ENCODE results near the gene PSMG3. TPM values are rescaled to one million over a fixed set of nuclear protein-coding genes. Genes with fewer than 3 reads are reported as not detected.

PSMG3 gene
- total RNA-seq, 3 donors from 2014 or later = 75.8 to 82.5 (median 82.5) TPM

- ATAC-seq (no peak), DNase-seq (no peak)
- no peaks in the 10 kb centered on the region for H3K36me3 Mint-ChIP-seq (ENCODE audit: insufficient read depth)
- H3K4me1 Mint-ChIP-seq (ENCODE audit: low read depth) = no peaks in the 10 kb centered on the region
- H3K4me3 Mint-ChIP-seq = no peak overlapping the region
- H3K27me3 Mint-ChIP-seq (ENCODE audit: low read depth) = no peaks in the 10 kb centered on the region
- no peaks in the 10 kb centered on the region for H3K9me3 Mint-ChIP-seq
These were observed 9.2 kb downstream of the PSMG3 start for GRCh38 chr7:1560620-1561031.

GRCh38 chr7:1559626-1560590, 9.9 kb downstream of the PSMG3 start:
- Mint-ChIP-seq H3K27me3 (ENCODE audit: low read depth) (no peaks in the 10 kb centered on the region), H3K9me3 (no peaks in the 10 kb centered on the region), H3K4me3 (no peak overlapping the region), H3K36me3 (ENCODE audit: insufficient read depth) (no peaks in the 10 kb centered on the region), H3K4me1 (ENCODE audit: low read depth) (no peaks in the 10 kb centered on the region)
- ATAC-seq = no peak
- DNase-seq = no peak

GRCh38 chr7:1558841-1559625, 10.8 kb downstream of the PSMG3 start:
- H3K27me3 Mint-ChIP-seq (ENCODE audit: low read depth) = no peaks in the 10 kb centered on the region
- no peak overlapping the region for H3K4me3 Mint-ChIP-seq
- no peak for DNase-seq
- no peaks in the 10 kb centered on the region for H3K4me1 Mint-ChIP-seq (ENCODE audit: low read depth)
- H3K9me3 Mint-ChIP-seq = no peaks in the 10 kb centered on the region
- H3K36me3 Mint-ChIP-seq (ENCODE audit: insufficient read depth) = no peaks in the 10 kb centered on the region
- no peak for ATAC-seq

GRCh38 chr7:1558181-1558811, 11.5 kb downstream of the PSMG3 start:
- Mint-ChIP-seq H3K4me1 (ENCODE audit: low read depth) (no peaks in the 10 kb centered on the region), H3K27me3 (ENCODE audit: low read depth) (no peaks in the 10 kb centered on the region), H3K36me3 (ENCODE audit: insufficient read depth) (no peaks in the 10 kb centered on the region), H3K4me3 (no peak overlapping the region), H3K9me3 (no peaks in the 10 kb centered on the region)
- ATAC-seq (no peak), DNase-seq (no peak)

- Mint-ChIP-seq H3K9me3 (no peaks in the 10 kb centered on the region), H3K4me3 (no peak overlapping the region), H3K36me3 (ENCODE audit: insufficient read depth) (no peaks in the 10 kb centered on the region), H3K4me1 (ENCODE audit: low read depth) (no peaks in the 10 kb centered on the region), H3K27me3 (ENCODE audit: low read depth) (no peaks in the 10 kb centered on the region)
- ATAC-seq (no peak), DNase-seq (no peak)
These were observed 12.1 kb downstream of the PSMG3 start for GRCh38 chr7:1557771-1558170.

- ATAC-seq (no peak), DNase-seq (no peak)
- Mint-ChIP-seq H3K36me3 (ENCODE audit: insufficient read depth) (no peaks in the 10 kb centered on the region), H3K9me3 (no peaks in the 10 kb centered on the region), H3K4me1 (ENCODE audit: low read depth) (no peaks in the 10 kb centered on the region), H3K27me3 (ENCODE audit: low read depth) (no peaks in the 10 kb centered on the region), H3K4me3 (no peak overlapping the region)
These were observed 12.8 kb downstream of the PSMG3 start for GRCh38 chr7:1557006-1557405.

- DNase-seq (peak; percentile 44), ATAC-seq (peak; percentile 65 to 66)
- no peaks in the 10 kb centered on the region for H3K36me3 Mint-ChIP-seq (ENCODE audit: insufficient read depth)
- no peaks in the 10 kb centered on the region for H3K27me3 Mint-ChIP-seq (ENCODE audit: low read depth)
- no peaks in the 10 kb centered on the region for H3K9me3 Mint-ChIP-seq
- H3K4me1 Mint-ChIP-seq (ENCODE audit: low read depth) = no peaks in the 10 kb centered on the region
- H3K4me3 Mint-ChIP-seq = no peak within 1 kb of the TSS
These were observed 13.9 kb downstream of the PSMG3 start, which contains the start of gene TMEM184A for GRCh38 chr7:1555813-1556543. TSS of gene TMEM184A (minus strand) at chr7:1556205. CDS start at chr7:1555484, 721 bp downstream.

GRCh38 chr7:1555046-1555812, 14.6 kb downstream of the PSMG3 start:
- H3K9me3 Mint-ChIP-seq = no peaks in the 10 kb centered on the region
- no peaks in the 10 kb centered on the region for H3K36me3 Mint-ChIP-seq (ENCODE audit: insufficient read depth)
- H3K27me3 Mint-ChIP-seq (ENCODE audit: low read depth) = no peaks in the 10 kb centered on the region
- no peak overlapping the region for H3K4me3 Mint-ChIP-seq
- DNase-seq = no peak
- H3K4me1 Mint-ChIP-seq (ENCODE audit: low read depth) = no peaks in the 10 kb centered on the region
- no peak for ATAC-seq

GRCh38 chr7:1554333-1555045, 15.3 kb downstream of the PSMG3 start:
- no peaks in the 10 kb centered on the region for H3K36me3 Mint-ChIP-seq (ENCODE audit: insufficient read depth)
- ATAC-seq (no peak), DNase-seq (no peak)
- H3K4me1 Mint-ChIP-seq (ENCODE audit: low read depth) = no peaks in the 10 kb centered on the region
- H3K9me3 Mint-ChIP-seq = no peaks in the 10 kb centered on the region
- H3K4me3 Mint-ChIP-seq = no peak overlapping the region
- H3K27me3 Mint-ChIP-seq (ENCODE audit: low read depth) = no peaks in the 10 kb centered on the region

- Mint-ChIP-seq H3K36me3 (ENCODE audit: insufficient read depth) (no peaks in the 10 kb centered on the region), H3K27me3 (ENCODE audit: low read depth) (no peaks in the 10 kb centered on the region), H3K4me1 (ENCODE audit: low read depth) (no peaks in the 10 kb centered on the region), H3K4me3 (no peak overlapping the region), H3K9me3 (no peaks in the 10 kb centered on the region)
- DNase-seq = no peak
- ATAC-seq = no peak
These were observed 16.2 kb downstream of the PSMG3 start for GRCh38 chr7:1553512-1554210.

- no peak for DNase-seq
- H3K9me3 Mint-ChIP-seq = no peaks in the 10 kb centered on the region
- no peak for ATAC-seq
- no peak overlapping the region for H3K4me3 Mint-ChIP-seq
- no peaks in the 10 kb centered on the region for H3K27me3 Mint-ChIP-seq (ENCODE audit: low read depth)
- H3K4me1 Mint-ChIP-seq (ENCODE audit: low read depth) = no peaks in the 10 kb centered on the region
- H3K36me3 Mint-ChIP-seq (ENCODE audit: insufficient read depth) = no peaks in the 10 kb centered on the region
These were observed 17.6 kb downstream of the PSMG3 start for GRCh38 chr7:1552200-1552599.

GRCh38 chr7:1550846-1551155, 19.0 kb downstream of the PSMG3 start:
- no peaks in the 10 kb centered on the region for H3K36me3 Mint-ChIP-seq (ENCODE audit: insufficient read depth)
- DNase-seq = no peak
- H3K4me3 Mint-ChIP-seq = no peak overlapping the region
- no peaks in the 10 kb centered on the region for H3K4me1 Mint-ChIP-seq (ENCODE audit: low read depth)
- H3K9me3 Mint-ChIP-seq = no peaks in the 10 kb centered on the region
- no peak for ATAC-seq
- no peaks in the 10 kb centered on the region for H3K27me3 Mint-ChIP-seq (ENCODE audit: low read depth)
